HG03045 (cell line): Measurements from ENCODE around the gene CFAP92.

ENCODE experiments used
- ATAC-seq: cut with Tn5 transposase; IDR thresholded peaks from one replicate; pipeline ENCODE4 v1.9.1; 2021; ENCODE audit warnings: mild to moderate bottlenecking, moderate library complexity; ENCODE audit not compliant: unreplicated experiment

CFAP92 gene

DNA sequence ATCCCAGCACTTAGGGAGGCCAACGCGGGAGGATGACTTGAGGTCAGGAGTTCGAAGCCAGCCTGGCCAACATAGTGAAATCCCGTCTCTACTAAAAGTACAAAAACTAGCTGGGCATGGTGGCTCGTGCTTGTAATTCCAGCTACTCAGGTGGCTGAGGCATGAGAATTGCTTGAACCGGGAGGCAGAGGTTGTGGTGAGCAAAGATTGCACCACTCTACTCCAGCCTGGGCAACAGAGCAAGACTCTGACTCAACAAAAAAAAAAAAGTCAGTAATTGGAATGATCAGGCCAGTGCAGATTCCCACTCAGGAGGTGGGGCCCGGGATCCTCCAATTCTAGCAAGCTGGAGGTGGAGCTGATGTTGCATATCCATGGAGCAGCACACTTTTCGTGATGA lies 5.6 kb downstream of the CFAP92 start:
- no peak for ATAC-seq

DNA sequence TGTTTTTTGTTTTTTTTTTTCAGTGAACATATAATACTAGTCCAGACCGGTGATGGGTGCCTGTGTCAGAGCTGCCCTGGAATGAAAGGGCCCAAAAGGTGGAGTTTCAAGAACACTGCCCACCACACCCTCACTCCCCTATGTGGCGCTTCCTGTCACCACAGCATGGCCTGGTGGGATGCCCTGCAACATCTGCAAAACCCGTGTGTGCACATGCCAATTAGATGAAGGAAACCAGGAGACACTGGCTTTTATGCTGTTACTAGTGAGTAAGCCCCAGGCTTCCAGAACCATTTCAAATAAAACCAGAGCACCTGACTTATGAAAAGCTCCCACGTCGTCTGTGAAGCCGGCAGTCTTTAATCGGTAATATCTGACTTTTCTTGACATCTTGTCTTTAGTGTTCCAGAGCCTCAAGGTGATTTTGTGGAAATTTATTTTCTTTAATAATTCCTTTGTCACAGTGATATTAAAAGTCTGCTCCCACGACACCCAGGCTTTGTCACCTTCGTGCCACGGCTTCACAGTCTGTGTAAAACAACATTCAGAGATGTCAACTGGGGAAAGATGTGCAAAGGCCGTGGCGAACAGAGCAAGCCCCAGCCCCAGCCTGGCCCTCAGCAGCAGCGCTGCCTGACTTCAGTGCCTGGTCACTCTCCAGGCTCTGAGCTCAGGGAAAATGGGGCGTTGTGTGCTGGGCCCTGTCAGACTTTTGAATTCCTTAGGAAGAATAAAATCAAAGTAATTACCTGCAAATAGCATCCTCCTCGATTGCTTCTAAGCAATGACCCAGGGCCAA lies 6.4 kb downstream of the CFAP92 start:
- no peak for ATAC-seq

DNA sequence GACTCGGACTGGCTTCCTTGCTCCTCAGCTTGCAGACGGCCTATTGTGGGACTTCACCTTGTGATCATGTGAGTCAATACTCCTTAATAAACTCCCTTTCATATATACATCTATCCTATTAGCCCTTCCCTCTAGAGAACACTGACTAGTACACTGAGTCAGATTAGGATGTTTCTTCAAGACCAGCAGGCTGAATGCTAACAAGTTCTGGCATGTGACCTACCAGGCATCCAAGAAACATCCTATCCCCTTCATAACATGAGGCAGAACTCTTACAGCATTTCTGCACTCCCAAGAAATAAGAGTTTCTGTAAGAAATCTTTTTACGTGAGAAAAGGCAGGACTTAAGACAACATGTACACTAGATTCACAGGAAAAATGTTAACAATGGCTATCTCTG lies 9.3 kb downstream of the CFAP92 start:
- no peak for ATAC-seq

DNA sequence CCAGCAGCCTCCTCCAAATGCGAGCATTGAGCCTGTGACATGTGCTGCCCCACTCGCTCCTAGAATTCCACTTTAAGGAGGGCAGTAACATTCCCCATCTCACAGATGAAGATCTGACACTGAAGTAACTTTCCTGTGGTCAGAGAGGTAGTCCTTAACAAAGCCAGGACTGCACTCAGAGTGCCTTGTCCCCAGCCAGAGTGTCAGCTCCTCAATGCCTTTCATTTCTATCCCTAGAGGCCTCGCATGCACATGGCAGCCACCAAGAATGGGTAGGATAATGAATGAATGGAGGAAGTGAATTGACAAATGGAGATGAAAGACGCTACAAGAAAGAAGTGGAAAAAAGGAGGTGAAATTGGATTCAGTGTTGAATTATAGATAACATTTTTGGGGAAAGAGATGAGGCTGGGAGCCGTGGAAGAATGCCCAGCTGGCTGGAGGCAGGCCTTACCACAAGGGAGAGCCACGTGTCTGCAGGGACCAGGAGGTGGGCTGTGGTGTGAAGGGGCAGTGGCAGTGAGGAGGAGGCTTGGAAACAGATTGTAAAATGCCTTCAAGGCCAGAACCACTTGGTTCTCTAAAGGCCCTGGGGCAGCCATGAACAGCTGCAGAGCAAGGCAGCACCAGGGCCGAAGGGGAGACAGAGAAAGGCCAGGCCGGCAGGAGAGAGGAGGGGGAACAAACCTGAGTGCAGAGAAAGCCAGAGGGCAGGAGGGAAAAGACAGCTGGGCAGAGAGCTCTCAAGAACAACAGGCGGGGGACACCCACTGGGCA lies 10.4 kb downstream of the CFAP92 start:
- ATAC-seq, result no peak

DNA sequence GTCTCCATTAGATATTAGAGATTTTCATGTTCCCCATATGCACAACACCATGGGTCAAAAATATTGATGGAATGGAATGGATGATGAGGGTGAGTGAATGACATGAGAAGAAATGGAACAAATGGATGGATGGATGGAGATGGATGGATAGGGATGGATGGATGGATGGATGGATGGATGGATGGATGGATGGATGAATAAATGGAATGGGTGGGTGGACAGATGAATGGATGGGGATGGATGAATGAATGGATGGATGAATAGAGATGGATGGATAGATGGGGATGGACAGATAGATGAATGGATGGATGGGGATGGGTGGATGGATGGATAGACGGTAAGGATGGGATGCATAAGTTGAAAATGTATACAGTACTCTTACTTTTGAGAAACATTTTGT lies 18.6 kb downstream of the CFAP92 start:
- ATAC-seq, result no peak

DNA sequence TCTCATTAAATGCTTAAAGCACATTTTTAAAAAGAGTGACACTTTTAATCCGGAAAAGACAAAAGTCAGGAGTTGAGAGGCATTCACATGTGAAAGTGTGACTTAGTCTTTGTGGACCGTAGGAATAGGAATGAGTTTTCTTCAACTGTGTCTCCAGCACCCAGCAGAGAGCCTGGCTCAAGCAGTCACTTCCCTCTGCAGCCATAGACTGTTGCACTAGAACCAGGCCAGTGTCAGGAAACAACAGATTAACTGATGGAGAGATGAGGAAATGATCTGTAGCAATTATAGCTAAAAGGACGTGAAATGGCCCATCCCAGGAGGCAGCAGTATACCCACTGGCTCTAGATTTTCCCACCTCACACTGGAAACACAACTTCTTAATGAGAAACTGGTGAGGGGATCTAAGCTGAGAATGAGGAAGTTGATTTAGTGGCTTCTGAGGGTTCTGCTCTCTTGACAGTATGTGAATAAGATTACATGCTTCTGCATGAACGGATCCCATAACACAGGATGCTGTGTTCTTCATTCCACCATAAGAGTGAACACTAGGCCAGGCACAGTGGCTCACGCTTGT lies 19.8 kb downstream of the CFAP92 start:
- ATAC-seq, result no peak

DNA sequence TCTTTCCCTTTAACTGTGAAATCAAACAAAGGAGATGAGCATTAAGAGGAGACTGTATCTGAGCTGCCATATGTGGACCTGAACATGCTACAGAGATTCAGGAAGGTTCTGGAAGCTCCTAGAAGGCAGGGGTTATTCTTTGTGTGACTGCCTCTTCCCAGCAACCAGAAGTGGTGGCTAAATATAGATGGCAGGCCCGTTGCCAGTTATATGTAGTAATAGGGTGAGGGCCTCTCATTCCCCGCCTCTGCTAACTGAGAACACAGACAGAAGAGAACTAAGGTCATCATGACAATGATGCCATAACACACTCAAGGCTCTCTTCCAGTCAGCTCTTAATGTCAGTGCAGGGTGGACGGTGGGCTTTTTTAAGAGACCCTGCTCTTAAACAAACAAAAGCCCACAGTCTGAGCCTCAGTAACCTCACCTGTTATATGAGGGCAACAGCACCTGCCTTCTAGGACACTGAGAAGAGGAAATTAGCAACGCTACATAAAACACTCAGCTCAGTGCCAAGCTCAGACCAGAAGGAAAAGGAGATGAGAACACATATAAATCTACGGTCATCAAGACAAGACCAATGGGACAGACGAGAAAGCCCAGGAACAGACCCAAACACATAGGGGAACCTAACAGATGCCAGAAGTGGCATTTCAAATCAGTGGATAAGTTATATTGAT lies 22.3 kb downstream of the CFAP92 start:
- no peak for ATAC-seq

DNA sequence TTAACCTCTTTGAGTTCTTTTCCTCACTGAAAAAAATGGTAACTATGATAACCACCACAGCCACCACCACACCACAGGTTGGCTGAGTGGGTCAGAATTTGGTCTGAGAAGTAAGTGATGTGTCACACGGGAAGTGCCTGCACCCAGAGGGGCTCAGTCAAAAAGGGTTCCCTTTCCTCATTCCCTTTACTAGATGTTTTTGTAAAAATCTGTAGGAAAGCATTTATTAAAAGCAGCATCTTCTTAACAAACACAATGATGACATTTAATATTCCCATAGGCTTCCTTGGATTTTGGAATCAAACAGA lies 23.2 kb downstream of the CFAP92 start:
- ATAC-seq, result no peak

DNA sequence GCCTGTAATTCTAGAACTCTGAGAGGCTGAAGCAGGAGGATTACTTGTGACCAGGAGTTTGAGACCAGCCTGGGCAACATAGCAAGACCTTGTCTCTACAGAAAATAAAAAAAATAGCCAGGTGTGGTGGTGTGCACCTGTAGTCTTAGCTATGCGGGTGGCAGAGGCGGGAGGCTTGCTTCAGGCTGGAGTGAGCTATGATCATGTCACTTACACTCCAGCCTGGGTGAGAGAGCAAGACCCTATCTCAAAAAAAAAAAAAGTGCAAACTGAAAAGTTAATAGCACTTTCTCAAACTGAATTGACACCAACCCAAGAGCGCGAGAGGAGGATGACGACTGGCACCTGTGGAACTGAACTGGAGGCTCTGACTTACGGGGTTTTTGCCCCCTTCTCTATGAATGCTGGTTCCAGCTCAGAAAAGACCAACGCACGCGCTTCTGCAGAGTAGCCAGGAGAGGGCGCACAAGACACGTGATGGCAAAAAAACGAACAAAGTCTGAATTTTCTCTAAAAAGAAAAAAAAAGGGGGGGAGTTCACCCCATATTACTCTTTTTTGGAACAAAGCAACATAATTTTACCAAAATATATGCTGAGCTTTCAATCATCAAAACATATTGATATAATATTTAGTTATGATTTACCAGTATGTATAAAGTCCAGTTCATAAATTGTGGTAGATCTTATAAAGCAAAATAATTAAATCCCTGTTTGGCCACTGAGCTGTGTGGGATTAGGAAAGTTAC lies 23.7 kb downstream of the CFAP92 start:
- ATAC-seq, result no peak

DNA sequence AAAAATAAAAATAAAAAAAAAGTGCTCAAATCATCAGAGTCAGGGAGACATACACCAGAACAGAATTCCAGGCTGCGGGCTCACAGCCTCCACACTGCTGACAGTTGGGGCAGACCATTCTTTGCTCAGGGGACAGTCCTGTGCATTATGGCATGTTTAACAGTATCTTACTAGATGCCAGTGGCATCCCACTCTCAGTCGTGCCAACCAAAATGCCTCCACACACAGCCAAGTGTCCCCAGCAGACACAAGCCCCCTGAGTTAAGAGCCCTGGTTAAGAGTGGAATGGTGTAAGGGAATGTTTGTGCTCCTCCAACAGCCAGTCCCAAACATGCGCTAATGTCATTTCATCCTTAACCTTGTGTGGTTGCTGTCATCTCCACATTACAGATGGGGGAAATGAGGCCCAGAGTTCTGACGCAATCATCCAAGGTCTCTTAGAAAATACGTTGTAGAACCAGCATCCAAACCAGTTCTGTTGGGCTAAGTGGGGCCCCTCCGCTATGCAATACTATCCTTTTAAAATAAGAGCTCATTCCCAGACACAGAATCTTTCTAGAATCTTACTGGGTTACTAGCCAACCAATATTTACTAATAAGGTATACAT lies 26.0 kb downstream of the CFAP92 start:
- ATAC-seq, result no peak

DNA sequence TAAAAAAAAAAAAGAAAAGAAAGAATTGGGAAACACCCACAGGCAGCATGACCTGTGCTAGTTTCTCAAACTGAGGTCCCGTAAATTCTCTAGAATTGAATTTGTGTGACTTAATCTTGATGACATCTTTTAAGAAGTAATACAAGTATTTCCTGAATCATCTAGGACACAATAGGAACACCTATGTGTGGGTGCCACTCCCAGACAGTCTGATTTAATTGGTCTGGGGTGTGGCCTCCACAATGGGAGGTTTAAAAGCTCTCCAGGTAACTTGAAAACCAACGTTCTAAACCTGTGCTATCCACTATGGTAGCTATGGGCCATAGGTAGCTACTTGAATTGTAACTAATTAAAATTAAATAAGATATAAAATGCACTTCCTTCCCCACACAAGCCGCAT lies 28.1 kb downstream of the CFAP92 start:
- no peak for ATAC-seq

DNA sequence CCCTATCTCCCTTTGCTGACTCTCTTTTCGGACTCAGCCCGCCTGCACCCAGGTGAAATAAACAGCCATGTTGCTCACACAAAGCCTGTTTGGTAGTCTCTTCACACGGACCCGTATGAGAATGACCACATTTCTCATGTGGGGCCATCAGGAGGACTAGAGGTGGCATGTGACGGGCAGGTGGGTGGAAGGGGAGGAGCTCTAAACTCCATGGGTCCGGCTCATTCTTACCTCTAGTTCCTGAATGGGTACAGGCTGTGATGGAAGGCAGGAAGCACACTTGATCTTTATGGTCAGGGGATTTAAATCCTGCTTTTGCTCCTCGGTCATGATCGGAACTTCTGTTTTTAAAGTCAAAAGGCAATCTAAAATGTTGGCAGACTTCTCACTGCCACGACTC lies 28.6 kb downstream of the CFAP92 start:
- ATAC-seq, result no peak

DNA sequence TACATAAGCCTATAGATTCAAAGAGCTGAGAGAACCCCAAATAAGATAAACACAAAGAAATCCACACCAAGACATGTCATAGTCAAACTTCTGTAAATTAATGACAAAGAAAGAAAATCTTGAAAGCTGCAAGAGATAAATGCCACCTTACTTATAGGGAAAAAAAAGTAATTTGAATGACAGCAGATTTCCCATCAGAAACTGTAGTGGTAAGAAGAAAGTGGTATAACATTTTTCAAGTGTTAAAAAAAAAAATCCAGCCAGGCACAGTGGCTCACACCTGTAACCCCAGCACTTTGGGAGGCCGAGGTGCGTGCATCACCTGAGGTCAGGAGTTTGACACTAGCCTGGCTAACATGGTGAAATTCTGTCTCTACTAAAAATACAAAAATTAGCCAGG lies 37.4 kb downstream of the CFAP92 start:
- no peak for ATAC-seq

DNA sequence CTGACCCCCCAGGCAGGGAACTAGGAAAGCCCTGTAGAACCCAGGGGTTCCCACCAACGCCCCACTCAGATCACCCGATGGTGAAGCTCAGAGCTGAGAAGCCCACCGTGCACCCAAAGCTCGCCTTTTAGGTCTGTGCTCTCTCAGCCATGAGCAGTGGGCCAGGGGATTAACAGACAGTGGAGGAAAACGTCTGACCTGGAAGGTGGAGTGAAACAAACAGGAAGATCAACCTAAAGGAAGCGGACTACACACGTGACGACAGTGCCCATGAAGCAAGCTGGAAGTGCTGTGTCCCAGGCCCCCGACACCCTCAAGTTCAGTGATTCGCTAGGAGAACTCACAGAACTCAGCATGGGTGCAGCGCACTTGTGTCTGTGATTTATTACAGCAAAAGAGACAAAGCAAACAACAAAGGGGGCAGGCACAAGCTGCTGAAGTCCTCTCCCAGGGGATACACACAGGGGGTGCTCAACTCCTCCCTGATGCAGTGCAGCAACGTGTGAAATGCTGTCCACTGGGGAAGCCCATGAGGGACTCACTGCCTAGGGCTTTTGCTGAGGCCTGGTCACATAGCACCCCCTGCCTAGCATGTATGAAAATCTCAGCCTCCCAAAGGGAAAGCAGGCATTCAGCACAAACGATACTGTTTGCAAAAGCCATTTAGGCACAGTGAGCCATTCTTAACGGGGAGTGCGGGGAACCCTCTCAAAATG lies 43.5 kb downstream of the CFAP92 start:
- ATAC-seq, result no peak

DNA sequence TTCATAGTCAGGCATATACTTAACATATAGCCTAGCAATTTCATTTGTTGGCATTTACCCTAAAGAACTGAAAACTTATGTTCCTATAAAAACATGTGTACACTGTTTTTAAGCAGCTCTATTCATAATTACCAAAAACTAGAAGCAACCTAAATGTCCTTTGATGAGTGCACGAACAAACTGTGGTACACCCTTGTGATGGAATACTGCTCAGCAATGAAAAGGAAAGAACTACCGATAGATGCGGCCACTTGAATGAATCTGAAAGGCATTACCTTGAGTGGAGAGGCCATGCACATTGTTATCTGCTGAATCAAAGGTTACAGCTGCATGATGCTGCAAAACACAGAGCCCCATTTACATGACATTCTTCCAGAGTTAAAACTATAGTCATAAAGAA lies 44.7 kb downstream of the CFAP92 start:
- no peak for ATAC-seq

DNA sequence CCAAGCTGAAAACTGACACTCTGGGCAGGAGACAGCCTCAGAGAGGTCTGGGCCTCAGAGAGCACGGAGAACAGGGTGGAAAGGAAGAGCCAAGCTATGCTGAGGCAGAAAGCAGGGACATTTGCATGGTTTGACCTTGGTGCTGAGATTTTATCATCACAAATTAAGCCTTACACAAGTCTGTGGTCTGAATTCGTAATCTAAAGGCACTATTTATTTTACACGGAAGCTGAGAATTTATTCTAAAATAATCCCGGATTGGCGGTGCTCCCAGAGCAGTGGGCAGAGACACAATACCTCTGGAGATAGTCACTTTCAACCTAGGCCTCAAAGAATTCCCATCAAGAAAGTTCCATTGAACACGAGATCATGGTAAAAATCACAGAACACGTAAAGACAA lies 47.5 kb downstream of the CFAP92 start:
- no peak for ATAC-seq

DNA sequence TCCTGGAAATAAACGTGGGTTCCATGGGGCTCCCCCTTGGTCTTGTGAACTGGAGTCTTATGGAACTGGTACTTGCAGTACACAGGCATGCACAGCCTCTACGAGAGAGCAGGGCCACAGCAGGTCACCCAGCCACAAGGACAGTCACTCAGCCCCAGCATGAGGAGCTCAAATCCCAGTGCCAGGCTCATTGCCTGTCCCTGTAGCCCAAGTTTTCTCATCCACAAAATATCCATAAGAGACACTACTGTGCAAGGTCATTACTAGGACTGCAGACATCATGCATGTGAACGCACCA lies 48.0 kb downstream of the CFAP92 start:
- no peak for ATAC-seq

DNA sequence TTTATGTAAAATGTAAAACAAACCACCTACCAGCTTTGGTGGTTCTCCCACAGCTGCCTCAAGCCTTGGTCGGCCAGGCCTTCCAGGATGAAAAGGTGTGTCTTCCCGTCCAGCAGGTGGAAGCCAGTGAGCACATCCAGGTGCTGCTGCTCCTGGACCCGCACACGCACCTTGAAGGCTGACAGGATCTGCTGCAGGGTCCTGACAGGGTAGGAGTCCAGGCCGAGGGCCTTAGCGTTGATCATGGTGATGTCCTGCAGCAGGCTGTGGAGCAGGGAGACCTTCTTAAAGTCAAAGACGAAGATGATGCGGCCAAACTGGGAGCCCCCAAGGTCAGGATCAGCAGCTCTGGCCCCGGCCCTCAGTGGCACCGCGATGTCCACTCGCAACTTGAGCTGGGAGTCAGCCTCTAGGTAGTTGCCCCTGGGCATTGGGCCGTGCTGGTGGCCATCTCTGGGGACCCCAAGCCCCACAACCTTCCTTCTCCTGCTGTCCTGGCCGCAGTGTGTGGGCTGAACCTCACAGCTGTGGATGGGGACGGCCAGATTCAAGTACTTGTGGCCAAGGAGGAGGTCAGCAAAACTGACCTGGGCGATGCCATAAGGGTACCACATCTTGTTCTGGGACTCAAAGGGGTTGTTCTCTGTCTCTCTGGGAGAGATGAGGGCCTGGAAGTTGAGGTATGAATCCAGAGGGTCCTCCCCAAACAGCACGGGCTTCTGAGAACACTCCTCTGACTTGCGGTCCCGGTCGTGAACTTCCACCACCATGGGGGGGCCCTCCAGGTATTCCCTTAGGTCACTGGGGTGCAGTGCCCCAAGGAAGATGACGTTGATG lies 48.6 kb downstream of the CFAP92 start:
- no peak for ATAC-seq
